ENCODE measurements around the gene MAD2L2.

MAD2L2 gene

GRCh38 chr1:11704691-11705475, 23.9 kb upstream of the MAD2L2 start:
- DNase-seq: no peak

- no peak for DNase-seq
Measured at GRCh38 chr1:11704194-11704529, 23.2 kb upstream of the MAD2L2 start.

GRCh38 chr1:11703357-11704193, 22.6 kb upstream of the MAD2L2 start:
- no peak for DNase-seq

- DNase-seq: no peak
Measured at GRCh38 chr1:11701981-11702803, 21.2 kb upstream of the MAD2L2 start.

- no peak for DNase-seq
Measured at GRCh38 chr1:11701551-11701961, 20.6 kb upstream of the MAD2L2 start.

- DNase-seq: no peak
Measured at GRCh38 chr1:11700601-11701467, 19.9 kb upstream of the MAD2L2 start.

GRCh38 chr1:11697893-11698210, 16.9 kb upstream of the MAD2L2 start:
- no peak for DNase-seq

- no peak for DNase-seq
Measured at GRCh38 chr1:11697188-11697892, 16.4 kb upstream of the MAD2L2 start.

GRCh38 chr1:11695861-11696260, 14.9 kb upstream of the MAD2L2 start:
- DNase-seq: no peak

- no peak for DNase-seq
Measured at GRCh38 chr1:11693917-11694316, 13.0 kb upstream of the MAD2L2 start.

- DNase-seq: no peak
Measured at GRCh38 chr1:11693024-11693590, 12.2 kb upstream of the MAD2L2 start.

- DNase-seq: no peak
Measured at GRCh38 chr1:11691928-11692711, 11.2 kb upstream of the MAD2L2 start.

GRCh38 chr1:11691302-11691914, 10.5 kb upstream of the MAD2L2 start, which contains the start of gene DRAXIN:
TSS of gene DRAXIN (plus strand) at chr1:11691710. CDS start at chr1:11706259, 14,549 bp downstream.
- no peak for DNase-seq

GRCh38 chr1:11690397-11691301, 9.7 kb upstream of the MAD2L2 start:
- DNase-seq: no peak

- DNase-seq: no peak
Measured at GRCh38 chr1:11688506-11688905, 7.6 kb upstream of the MAD2L2 start.

GRCh38 chr1:11685210-11685752, 4.3 kb upstream of the MAD2L2 start:
- DNase-seq: no peak

- no peak for DNase-seq
Measured at GRCh38 chr1:11684070-11684469, 3.1 kb upstream of the MAD2L2 start.

- no peak for DNase-seq
Measured at GRCh38 chr1:11682799-11683198, 1.9 kb upstream of the MAD2L2 start.

Measured in activated CD4-positive, alpha-beta T cell treated with anti-CD3 and anti-CD28 coated beads for 1 hour (primary cell).